HepG2 (cell line): ENCODE measurements around the gene PIGO. TPM values are rescaled to one million over a fixed set of nuclear protein-coding genes. Genes with fewer than 3 reads are reported as not detected.

ENCODE experiments used
- CHD2 ChIP-seq: IDR thresholded peaks from 2 replicates; pipeline ENCODE4 v1.6.1; 2011; ENCODE audit warnings: low read depth, low read length, improper control_type of control experiment
- DNMT3B ChIP-seq: conservative IDR thresholded peaks from 2 replicates; pipeline ENCODE4 v1.6.1; 2016; ENCODE audit warnings: missing biosample characterization, control low read depth
- FOXO1 ChIP-seq: sonication (generic); formaldehyde crosslinking; IDR thresholded peaks from 2 replicates; pipeline ENCODE4 v1.4.0; 2020; ENCODE audit warnings: missing genetic modification reagents
- GPN1 ChIP-seq: sonication (generic); formaldehyde crosslinking; IDR thresholded peaks from 2 replicates; pipeline ENCODE4 v1.5.1; 2020; ENCODE audit warnings: missing genetic modification reagents, borderline replicate concordance
- HDAC6 ChIP-seq: fragments of 200-600 bp; sonication (generic); IDR thresholded peaks from 2 replicates; pipeline ENCODE4 v1.7.0; 2017; ENCODE audit warnings: mild to moderate bottlenecking, antibody characterized with exemption, low read length, low read depth
- HNF4A ChIP-seq: sonication (generic); formaldehyde crosslinking; IDR thresholded peaks from 2 replicates; pipeline ENCODE4 v1.4.0; 2020; ENCODE audit warnings: missing genetic modification reagents
- HNRNPLL ChIP-seq: fragments of 200-400 bp; formaldehyde crosslinking; IDR thresholded peaks from 2 replicates; pipeline ENCODE4 v1.6.1; 2017; ENCODE audit warnings: mild to moderate bottlenecking, low read depth, low read length; ENCODE audit not compliant: poor library complexity, severe bottlenecking
- IKZF1 ChIP-seq: fragments of 450-650 bp; IDR thresholded peaks from 2 replicates; pipeline ENCODE4 v1.7.1; 2016
- IRF1 ChIP-seq: sonication (generic); formaldehyde crosslinking; IDR thresholded peaks from 2 replicates; pipeline ENCODE4 v1.4.0; 2020; ENCODE audit warnings: low read depth, mild to moderate bottlenecking, missing genetic modification reagents
- IRX3 ChIP-seq: sonication (generic); formaldehyde crosslinking; IDR thresholded peaks from 2 replicates; pipeline ENCODE4 v1.8.1; 2023; ENCODE audit warnings: mild to moderate bottlenecking, low read depth, missing genetic modification reagents, borderline replicate concordance
- NFE2L1 ChIP-seq: sonication (generic); formaldehyde crosslinking; IDR thresholded peaks from 2 replicates; pipeline ENCODE4 v1.4.0; 2020; ENCODE audit warnings: missing genetic modification reagents, mild to moderate bottlenecking, borderline replicate concordance
- NPAS2 ChIP-seq: sonication (generic); formaldehyde crosslinking; IDR thresholded peaks from 2 replicates; pipeline ENCODE4 v1.8.0; 2022; ENCODE audit warnings: mild to moderate bottlenecking, missing genetic modification reagents, borderline replicate concordance
- SALL2 ChIP-seq: sonication (generic); formaldehyde crosslinking; IDR thresholded peaks from 2 replicates; pipeline ENCODE4 v1.8.1; 2023; ENCODE audit warnings: mild to moderate bottlenecking, missing genetic modification reagents, inconsistent platforms
- SATB2 ChIP-seq: sonication (generic); formaldehyde crosslinking; IDR thresholded peaks from 2 replicates; pipeline ENCODE4 v1.5.0; 2020; ENCODE audit warnings: missing genetic modification reagents
- SIX4 ChIP-seq: sonication (generic); formaldehyde crosslinking; IDR thresholded peaks from 2 replicates; pipeline ENCODE4 v1.4.0; 2020; ENCODE audit warnings: missing genetic modification reagents
- SNRNP70 ChIP-seq: fragments of 200-400 bp; formaldehyde crosslinking; IDR thresholded peaks from 2 replicates; pipeline ENCODE4 v1.6.1; 2017; ENCODE audit warnings: mild to moderate bottlenecking, low read depth, low read length, moderate library complexity
- SOX6 ChIP-seq, 2 experiments: fragments of 450-650 bp in 1 of 2; sonication (generic) in 1 of 2; formaldehyde crosslinking in 1 of 2; IDR thresholded peaks; 2 replicates each; pipeline versions ENCODE4 v1.4.0 to v1.6.1; 2017 to 2020; ENCODE audit warnings: antibody characterized with exemption in 1 of 2, mild to moderate bottlenecking in 1 of 2, missing genetic modification reagents in 1 of 2
- SRF ChIP-seq: IDR thresholded peaks from 2 replicates; pipeline ENCODE4 v1.6.1; 2011; ENCODE audit warnings: mild to moderate bottlenecking, low read depth, low read length, moderate library complexity
- TRAFD1 ChIP-seq: sonication (generic); formaldehyde crosslinking; IDR thresholded peaks from 2 replicates; pipeline ENCODE4 v1.5.1; 2020; ENCODE audit warnings: missing genetic modification reagents, mild to moderate bottlenecking, borderline replicate concordance
- ZHX2 ChIP-seq, 2 experiments: sonication (generic) in 1 of 2; formaldehyde crosslinking in 1 of 2; IDR thresholded peaks; 2 replicates each; pipeline versions ENCODE4 v1.6.1 to v1.9.0; 2014 to 2022; ENCODE audit warnings: antibody characterized with exemption in 1 of 2, borderline replicate concordance in 1 of 2, inconsistent platforms in 1 of 2, low read depth in 1 of 2, missing genetic modification reagents in 1 of 2
- ZNF446 ChIP-seq: sonication (generic); formaldehyde crosslinking; IDR thresholded peaks from 2 replicates; pipeline ENCODE4 v1.5.0; 2020; ENCODE audit warnings: mild to moderate bottlenecking, missing genetic modification reagents
- polyA plus RNA-seq, 8 experiments: library from polyadenylated mRNA; depleted of rRNA in 3 of 8; stranded (reverse) in 7 of 8; unstranded in 1 of 8; fragments of >200 nt; fragmentation: Illumina TruSeq in 4 of 8; extraction: Trizol in 4 of 8; gene quantifications; 2 replicates each; pipeline versions ENCODE4 v1.2.1 to v1.2.3, GENCODE V29; 2011 to 2016; ENCODE audit warnings: low read depth in 4 of 8, missing spikeins in 1 of 8, mixed read lengths in 1 of 8; ENCODE audit not compliant: insufficient read depth in 1 of 8
- total RNA-seq, 5 experiments: library from RNA; depleted of rRNA; stranded (reverse); fragments of >200 nt; fragmentation: Illumina TruSeq; extraction: Trizol; gene quantifications; 2 replicates each; pipeline ENCODE4 v1.2.3, GENCODE V29; 2016; ENCODE audit warnings: low read depth in 1 of 5

Gene PIGO
- total and polyA plus RNA-seq, 2 of the 13 experiments (the other 11 are each of a cell fraction or from before 2014, with no cell fraction given): 20.5 to 26.2 TPM

- TF ChIP-seq ZHX2 (IDR thresholded peaks at IDR 0.05; ENCODE audit: low read depth) (no peak), ZHX2 (CRISPR knock-in tag; IDR thresholded peaks at IDR 0.05; ENCODE audit: borderline replicate concordance) (no peak; the same call in 1 of the 2 replicates), ZNF446 (CRISPR knock-in tag) (0 out of 2 replicates have a peak, but pooled peaks have one; percentile 58), SNRNP70 (no peak), HNF4A (CRISPR knock-in tag) (no peak), HDAC6 (no peak), IRX3 (no peak), SALL2 (CRISPR knock-in tag) (no peak), GPN1 (CRISPR knock-in tag) (no peak), IRF1 (CRISPR knock-in tag) (no peak), NFE2L1 (CRISPR knock-in tag) (no peak), SIX4 (peak; percentile 85), IKZF1 (no peak), NPAS2 (no peak), CHD2 (no peak), SATB2 (CRISPR knock-in tag) (no peak), SRF (no peak), HNRNPLL (peak; percentile 64), TRAFD1 (CRISPR knock-in tag) (no peak), FOXO1 (CRISPR knock-in tag) (no peak), DNMT3B (CRISPR knock-in tag) (no peak), SOX6 (IDR thresholded peaks at IDR 0.05) (no peak), SOX6 (CRISPR knock-in tag; IDR thresholded peaks at IDR 0.05) (no peak; the same call in none of the 2 replicates)
These were observed 16.7 kb downstream of the PIGO start, which contains the start of gene FANCG (continued) for GRCh38 chr9:35079426-35080341.
